Urothelium cell line (cell line): ENCODE data around the gene NKD2.
A peak's percentile ranks its signal among the peaks of the same experiment; 100 is the strongest.
"Not testable (repeated sequence)": the region's sequence is repeated elsewhere in the genome, so short reads cannot be mapped to it uniquely, and the experiment has no call there.

Experiments used
- DNase-seq: peaks from one replicate; pipeline ENCODE4 v3.0.0; 2011; ENCODE audit warnings: low spot score, mixed read lengths
- FAIRE-seq: peaks from 2 replicates; lab custom pipeline; 2011; peaks lifted over from hg19 to GRCh38; lab: Jason Lieb, UNC

Gene NKD2

DNA sequence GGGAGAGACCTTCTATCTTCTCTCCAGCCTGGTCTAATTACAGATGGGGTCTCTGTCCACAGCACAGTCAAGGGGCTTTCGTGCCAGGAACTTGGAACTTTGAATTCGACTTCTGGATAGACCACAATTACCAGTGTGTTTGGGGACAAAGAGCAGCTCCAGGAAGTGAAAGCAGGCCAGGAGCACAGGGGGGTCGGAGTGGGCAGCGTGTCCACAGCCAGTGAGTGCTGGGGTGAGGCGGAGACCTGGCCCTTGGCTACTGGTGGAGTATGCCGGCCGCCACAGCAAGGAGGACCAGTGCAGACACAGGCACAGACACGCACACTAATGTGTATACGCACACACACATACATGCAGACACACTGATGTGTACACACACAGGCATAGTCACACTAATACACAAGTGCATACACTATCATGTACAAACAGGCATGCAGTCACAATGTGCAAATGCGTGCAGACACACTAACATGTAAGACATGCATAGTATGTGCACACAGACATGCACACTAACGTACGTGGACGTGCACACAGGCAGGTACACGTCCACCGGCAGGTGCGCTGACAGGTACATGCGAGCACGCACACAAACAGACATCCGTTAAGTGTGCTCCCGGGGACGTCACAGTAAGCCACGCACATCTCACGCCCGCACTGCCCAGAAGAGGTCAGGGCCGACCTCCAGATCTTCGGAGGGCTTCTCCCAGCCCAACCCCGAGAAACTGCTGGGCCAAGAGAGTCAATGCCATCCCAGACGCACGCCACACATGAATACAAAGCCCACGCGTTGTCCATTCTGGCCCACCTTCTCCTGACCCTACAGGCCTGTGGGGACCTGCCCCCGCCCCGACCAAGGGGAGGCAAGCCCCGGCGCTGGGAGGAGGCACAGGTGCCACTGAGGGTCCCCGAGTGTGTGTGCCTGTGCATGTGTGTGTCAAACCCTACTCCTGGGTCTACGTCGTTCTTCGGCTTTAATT lies 46.5 kb downstream of the NKD2 start:
- FAIRE-seq (peak; percentile 95), DNase-seq (no peak)

GRCh38 chr5:1055896-1056610 lies 47.5 kb downstream of the NKD2 start:
- DNase-seq, result no peak

GRCh38 chr5:1056611-1057484 lies 48.2 kb downstream of the NKD2 start:
- FAIRE-seq (no peak), DNase-seq (no peak)

More at GRCh38 chr5:1055896-1056610, 47.5 kb downstream of the NKD2 start:
- no peak for FAIRE-seq

DNA sequence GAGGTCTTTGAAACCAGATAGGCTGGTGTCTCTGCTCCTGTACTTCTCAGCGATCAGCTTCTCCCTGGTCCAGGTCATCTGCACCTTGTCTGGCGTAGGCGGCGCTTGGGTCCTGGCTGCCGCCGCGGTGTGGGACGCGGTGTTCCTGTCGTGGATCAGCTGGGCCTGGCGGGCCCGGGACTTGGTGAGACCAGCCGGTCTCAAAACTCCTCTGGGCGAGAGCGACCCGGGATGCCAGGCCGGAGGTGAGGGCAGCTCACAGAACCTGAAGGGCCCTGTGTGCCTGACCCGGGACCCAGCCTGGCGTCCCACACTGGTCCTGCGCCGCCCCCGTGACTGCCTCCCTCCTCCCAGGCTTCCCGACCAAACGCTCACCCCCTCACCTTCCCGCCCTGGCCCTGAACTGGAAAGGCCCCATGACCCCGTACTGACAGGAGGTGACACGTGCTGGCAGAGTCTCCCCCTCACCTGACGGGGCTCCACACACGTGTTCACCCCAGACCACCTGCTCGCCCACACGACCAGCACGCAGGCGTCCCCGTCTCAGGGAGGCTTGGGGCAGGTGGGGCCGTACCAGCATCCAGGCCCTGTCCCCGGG lies 49.0 kb downstream of the NKD2 start:
- DNase-seq, result no peak
- FAIRE-seq, result no peak

DNA sequence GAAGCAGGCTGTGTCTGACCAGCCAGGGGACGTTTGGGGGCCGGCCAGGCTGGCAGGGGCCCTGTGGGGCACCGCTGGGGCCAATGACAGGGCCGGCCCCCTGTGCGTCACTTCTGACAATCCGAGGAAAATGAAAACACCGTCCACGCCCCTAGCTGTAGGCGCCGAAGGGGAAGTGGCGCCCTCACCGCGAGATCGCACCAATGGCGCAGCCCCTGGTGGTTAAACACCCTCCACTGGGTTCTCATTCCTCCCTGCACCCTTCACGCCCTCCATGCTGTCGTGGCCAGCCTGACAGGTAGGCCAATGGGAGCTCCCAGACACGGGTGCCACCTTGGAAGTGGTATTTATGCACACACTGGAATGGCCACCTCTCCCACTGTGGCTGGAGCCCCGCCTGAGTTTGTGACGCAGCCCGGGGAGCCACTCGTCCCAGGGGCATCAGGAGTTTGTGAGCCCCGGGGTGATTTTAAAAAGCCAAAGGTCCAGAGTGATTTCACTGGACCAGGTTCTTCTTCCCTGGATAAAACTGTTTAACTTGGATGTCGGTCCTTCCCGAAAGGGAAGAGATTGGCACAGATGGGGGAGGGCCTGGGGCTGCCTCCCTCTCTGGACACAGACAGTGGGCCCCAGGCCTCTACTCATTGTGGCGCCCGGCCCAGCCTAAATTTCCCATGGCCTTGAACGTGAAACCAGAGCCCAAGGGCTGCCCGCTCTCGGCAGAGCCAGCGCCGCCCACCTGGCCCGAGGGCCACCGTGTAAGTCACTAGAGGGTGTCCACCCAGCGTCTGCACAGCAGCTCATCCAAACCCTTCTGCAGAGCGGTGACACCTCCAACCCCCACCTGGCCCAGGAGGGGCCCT lies 49.7 kb downstream of the NKD2 start:
- DNase-seq (no peak), FAIRE-seq (no peak)

- DNase-seq (no peak), FAIRE-seq (no peak)
Measured at GRCh38 chr5:1058988-1059883, 50.6 kb downstream of the NKD2 start.

GRCh38 chr5:1059884-1060263 lies 51.3 kb downstream of the NKD2 start:
- DNase-seq, result no peak
- FAIRE-seq, result no peak

- FAIRE-seq, result no peak
- DNase-seq, result no peak
Measured at GRCh38 chr5:1060535-1060981, 52.0 kb downstream of the NKD2 start.

DNA sequence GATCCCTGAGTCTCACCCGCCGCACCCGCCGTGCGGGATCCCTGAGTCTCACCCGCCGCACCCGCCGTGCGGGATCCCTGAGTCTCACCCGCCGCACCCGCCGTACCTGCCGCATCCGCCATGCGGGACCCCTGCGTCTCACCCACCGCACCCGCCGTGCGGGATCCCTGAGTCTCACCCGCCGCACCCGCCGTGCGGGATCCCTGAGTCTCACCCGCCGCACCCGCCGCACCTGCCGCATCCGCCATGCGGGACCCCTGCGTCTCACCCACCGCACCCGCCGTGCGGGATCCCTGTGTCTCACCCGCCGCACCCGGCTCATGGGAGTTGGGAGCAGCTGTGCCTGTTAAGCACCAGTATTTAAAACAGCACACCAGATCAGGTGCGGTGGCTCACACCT lies 52.7 kb downstream of the NKD2 start:
- not testable (repeated sequence) for FAIRE-seq, DNase-seq

- no peak for DNase-seq
- no peak for FAIRE-seq
Measured at GRCh38 chr5:1061916-1062315, 53.3 kb downstream of the NKD2 start.

GRCh38 chr5:1062761-1063568 lies 54.4 kb downstream of the NKD2 start:
- FAIRE-seq, result no peak
- no peak for DNase-seq

- FAIRE-seq, result peak; percentile 5
Measured at GRCh38 chr5:1063661-1064382, 55.2 kb downstream of the NKD2 start.

GRCh38 chr5:1064383-1065142 lies 56.0 kb downstream of the NKD2 start:
- no peak for DNase-seq
- peak; percentile 79 for FAIRE-seq

More at GRCh38 chr5:1063661-1064382, 55.2 kb downstream of the NKD2 start:
- DNase-seq, result no peak

GRCh38 chr5:1065143-1065750 lies 56.6 kb downstream of the NKD2 start:
- FAIRE-seq (no peak), DNase-seq (no peak)

DNA sequence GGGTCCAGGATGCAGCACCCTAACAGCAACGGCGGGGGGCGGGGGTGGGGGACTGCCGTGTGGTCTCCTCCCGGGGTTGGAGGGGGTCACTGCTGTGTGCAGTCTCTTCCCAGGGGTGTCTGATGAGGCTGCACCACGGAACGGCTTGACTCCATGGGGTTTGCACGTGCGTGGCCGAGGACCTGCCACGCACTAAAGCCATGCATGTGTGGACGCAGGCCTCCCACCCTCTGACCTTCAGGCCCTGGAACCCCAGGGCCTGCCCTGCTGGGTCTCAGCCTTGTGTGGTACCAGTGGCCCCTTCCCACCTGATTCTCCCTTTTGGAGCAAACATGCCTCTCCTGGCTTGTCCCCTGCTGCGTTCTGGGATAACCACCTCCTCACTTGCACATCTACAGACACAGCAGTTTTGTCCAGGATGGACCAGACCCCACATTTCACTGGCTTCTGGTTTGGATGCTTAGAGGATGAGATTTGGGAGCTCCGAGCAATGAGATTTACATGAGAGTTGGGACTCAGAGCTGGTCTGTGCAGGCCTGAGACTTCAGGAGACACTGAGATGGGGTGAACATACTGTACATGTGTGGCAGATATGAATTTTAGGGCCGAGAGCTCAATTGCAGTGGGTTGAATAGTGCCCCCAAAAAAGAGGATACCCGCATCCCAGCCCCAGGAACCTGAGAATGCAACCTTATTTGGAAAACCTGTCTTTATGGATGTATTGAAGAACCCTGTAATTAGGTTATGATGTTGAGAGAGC lies 57.5 kb downstream of the NKD2 start:
- FAIRE-seq (no peak), DNase-seq (no peak)
